GM18498 (cell line): ENCODE results near the gene FANCE.

ENCODE experiments used
- ATAC-seq: cut with Tn5 transposase; IDR thresholded peaks from one replicate; pipeline ENCODE4 v1.9.1; 2021; ENCODE audit warnings: mild to moderate bottlenecking, moderate library complexity; ENCODE audit not compliant: unreplicated experiment

Gene FANCE

DNA sequence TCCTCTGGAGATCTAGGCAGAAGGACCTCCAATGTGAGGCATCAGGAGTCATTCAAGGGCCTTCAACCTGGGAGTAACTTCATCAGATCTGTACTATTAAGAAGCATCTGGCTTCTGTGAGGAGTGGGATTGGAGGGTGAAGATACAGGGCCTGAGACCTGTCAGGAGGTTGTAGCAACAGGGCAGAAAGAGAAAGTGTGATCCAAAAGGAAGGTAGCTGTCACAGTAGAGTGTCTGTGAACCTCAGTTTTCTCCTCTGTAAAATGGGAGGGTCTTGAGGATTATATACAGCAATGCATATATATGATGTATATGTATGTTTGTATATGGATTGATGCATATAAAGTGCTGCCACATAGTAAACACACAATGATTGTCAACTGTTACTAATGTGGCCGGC lies 13.5 kb downstream of the FANCE start:
- no peak for ATAC-seq

DNA sequence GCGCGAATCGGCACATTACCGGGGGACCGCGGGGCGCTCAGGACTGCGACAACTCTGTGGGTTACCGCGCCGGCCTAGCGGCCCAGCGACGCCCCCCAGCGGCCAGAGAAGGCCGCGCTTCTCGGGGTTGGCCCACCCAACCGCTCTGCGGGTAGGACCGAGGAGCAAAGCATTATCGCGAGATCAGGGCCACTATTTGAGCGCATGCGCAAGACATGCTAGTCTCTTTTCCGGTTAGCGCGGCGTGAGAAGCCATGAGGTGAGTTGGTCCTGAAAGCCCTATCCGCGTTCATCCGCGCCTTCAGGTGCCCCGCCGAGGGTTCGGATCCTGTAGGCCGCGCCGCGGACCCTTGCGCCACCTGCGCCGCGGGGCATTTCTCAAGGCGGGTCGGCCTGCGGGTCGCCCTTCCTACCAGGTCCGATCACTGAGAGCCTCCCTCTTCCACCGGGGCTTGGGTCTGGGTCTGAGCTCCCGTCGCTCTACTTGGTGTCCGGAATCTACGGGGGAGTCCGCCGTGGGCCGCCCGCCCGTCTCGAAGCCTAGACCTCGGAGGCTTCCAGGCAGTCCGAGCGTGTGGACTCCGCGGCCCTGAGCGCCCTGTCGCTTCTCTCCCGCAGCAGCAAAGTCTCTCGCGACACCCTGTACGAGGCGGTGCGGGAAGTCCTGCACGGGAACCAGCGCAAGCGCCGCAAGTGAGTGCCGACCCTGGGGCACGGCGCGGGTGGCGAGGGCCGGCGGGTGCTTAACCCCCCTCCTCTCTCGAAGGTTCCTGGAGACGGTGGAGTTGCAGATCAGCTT lies 16.2 kb downstream of the FANCE start, which contains the start of gene RPL10A:
TSS of gene RPL10A (plus strand) at position 221 of the 799 bp plus-strand sequence. CDS start at position 255, 34 bp downstream.
- ATAC-seq, result peak; percentile 84

DNA sequence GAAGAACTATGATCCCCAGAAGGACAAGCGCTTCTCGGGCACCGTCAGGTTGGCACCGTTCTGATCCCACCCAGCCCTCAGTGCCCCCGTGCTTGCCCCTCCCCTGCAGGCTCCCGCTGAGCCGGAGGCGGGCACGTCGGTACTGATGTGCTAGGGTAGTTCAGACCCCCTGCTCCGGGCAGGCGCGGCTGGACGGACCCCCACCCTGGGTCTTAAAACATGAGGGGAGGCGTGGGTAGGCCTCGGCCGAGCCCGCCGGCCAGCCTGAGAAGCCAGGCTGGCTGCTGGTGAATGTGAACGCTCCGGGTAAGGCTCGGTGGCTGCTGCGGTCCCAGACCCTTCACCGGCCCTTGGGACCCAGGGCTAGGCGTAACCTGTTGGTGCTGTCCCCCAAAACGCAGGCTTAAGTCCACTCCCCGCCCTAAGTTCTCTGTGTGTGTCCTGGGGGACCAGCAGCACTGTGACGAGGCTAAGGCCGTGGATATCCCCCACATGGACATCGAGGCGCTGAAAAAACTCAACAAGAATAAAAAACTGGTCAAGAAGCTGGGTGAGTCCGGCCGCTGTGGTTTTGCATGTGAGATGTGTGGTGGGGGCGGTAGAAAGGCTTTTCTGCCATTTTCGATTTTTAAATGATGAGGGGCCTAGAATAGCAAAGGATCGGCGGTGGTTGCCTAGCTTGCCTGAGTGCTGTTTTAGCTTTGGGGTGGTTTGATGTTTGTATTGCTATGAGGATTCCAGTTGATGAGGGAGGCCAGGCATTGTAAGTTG lies 17.0 kb downstream of the FANCE start:
- ATAC-seq, result no peak

DNA sequence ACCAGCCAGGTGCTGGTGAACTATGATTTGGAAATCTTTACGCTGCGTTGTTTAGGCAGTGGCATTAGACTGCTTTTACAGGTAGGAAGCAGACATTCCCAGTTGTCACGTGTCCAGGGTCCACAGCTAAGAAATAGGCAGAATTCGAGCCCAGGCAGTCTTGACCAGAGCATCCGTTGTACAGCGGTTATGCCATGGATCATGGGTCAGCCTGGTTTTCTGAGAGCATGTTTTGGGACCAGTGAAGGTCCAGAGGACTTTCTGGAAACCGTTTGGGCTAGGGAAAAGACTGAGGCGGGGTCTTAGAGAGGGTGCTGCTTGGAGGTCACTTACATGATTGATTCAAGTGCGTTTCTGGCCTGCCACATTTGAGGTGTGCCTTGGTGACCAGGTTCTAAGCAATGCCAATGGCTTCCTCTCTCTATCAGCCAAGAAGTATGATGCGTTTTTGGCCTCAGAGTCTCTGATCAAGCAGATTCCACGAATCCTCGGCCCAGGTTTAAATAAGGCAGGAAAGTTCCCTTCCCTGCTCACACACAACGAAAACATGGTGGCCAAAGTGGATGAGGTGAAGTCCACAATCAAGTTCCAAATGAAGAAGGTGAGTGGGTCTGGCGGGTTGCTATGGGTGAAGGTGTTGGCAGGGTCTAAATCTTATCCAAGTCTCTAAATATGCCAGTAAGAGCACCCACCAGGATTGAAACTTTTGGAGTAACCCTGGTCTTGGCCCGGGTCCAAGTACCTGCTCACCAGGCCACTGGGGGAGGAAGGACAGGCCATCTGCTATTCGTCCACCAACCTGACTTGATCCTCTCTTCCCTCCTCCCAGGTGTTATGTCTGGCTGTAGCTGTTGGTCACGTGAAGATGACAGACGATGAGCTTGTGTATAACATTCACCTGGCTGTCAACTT lies 17.9 kb downstream of the FANCE start:
- no peak for ATAC-seq

DNA sequence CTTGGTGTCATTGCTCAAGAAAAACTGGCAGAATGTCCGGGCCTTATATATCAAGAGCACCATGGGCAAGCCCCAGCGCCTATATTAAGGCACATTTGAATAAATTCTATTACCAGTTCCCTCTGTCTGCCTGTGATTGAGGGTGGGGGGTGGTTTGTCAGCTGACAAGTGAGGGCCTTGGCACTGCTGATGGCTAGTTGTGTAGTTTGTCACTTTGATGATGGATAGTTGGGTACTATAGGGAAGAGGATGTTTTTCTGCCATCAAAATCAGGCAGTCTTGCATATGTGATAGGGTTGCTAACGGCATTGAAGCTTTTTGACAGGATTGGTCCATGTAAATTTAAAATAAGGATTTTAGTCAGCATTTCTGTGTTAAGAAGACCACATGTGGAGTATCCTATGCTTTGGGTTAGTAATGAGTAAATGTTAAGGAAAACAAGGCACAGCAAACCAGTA lies 18.6 kb downstream of the FANCE start:
- no peak for ATAC-seq

DNA sequence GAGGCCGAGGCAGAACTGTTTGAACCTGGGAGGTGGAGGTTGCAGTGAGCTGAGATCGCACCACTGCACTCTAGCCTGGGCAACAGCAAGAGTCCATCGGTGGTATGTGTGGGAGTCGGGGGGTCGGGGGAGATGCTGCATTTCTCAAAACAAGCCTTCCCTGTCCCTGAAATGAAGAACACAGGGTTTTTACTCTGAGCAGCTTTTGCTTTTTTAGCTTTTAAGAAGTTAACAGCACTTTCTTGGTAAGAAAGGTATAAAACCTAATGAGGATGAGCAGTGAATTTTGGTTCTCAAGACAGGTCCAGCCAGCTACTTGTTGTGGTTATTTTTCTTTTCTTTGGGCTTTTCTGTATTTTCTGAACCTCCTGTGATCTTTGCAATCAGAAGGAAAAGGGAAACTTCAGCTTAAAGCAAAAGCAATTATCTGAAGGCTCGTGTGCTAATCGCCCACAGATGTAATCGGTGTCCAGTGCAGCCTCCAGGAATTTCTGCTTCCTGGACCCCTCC lies 19.8 kb downstream of the FANCE start:
- no peak for ATAC-seq

DNA sequence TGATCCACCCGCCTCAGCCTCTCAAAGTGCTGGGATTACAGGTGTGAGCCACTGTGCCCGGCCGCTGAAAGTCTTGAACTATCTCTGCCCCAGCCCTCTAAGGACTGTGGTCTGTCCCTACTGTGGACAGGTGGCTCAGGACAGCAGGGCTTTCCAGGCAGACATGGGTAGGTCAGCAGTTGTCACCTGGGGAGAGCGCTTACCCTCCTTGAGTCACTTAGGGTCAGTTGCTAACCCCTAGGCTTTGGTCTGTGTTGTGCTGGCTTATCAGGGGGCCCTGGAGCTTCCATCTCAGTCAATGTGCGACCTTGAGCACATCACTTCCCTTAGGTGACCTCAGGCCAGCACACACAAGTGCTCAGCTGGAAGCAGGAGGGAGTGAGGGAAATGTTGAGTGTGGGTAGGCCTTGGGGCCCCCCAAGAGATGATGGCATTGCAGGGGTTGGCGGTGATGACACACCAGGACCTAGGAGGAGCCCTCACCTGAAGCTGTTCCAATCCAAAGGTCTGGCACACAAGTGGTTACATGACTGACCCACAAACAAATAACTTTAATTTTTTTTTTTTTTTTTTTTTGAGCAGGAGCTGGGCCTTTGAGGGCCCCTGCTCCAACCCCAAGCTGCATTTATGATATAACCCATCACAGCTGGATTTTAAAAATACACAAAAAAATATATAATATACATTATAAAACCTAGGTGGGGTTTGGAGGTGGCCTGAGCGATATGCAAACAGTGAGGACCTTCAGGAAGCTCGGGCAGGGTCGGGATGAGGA lies 21.1 kb downstream of the FANCE start:
- ATAC-seq, result no peak

DNA sequence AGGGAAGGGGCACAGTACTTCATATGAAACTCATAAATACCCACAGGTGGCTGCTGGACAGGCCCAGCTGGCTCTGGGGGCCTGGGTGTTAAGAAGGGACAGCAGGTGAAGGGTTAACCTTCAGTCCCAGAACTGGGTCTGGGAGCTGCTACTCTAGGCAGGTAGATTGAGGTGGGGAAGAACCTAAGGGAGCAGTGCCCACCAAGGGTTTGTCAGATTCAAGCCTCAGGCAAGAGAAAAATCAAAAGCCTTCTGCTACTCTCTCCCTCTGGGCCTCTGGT lies 21.7 kb downstream of the FANCE start:
- ATAC-seq, result no peak

DNA sequence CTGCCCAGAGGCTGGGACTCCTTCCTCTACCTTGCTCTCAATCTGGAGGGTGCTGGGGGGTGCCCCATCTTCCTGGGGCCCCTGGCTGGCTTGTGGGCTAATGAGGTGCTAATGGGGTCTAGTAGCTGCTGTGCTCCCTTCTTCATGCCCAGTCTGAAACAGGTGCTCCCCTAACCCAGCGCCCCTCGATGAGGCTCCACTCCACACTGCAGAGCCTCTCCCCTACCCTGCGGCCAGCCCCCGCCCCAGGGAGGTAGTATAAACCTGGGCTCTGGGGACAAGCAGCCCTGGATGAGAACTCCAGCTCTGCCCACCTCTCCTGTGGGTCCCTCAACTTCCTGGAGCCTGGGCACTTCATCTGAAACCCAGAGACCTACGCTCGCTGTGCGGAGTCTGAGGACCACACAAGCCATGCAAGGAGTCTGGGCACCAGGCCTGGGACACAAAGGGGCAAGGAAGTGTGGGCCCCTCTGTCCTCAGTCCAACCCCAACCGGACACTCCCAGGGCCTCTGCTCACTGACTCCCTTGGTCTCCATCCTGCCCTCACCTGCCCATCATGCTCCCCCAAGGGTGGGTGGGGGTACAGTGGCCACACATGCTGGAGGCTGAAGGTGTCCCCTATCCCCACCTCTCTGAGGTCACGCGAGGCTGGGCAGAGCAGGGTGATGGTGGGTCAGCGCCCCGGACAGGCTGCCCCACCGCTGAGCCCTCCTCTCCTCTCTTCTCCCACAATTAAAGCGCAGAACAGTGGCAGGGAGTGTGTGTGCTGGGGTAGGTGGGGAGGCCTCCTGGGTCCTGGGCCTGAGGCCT lies 22.2 kb downstream of the FANCE start:
- no peak for ATAC-seq

DNA sequence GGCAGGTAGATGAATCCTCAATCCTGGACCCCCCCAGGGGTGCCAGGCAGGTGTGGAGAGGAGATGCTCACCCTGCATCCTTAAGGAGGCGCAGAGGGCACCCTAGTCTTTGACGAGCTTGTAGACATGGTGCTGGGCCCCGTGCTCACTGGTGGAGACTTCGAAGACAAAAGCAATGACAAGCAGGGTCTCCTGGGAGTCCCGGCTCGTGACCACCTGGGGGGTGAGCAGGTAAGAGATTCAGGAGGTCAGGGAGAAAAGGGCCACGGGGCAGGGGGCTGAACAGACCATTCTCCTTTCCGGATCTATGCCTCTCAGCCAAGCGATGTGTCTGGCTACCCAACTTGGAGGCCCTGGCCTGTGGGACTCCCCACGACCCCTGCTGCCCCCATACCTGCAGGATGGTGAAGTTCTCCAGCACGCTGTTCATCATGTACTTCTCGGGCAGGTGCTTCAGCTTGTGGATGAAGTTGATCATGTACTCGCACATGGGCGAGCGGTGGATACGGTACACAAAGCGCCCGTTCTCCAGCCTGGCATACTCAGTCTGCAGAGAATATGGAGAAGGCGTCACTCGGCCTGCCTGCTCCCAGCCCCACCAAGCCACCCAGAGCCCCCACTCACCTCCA lies 22.9 kb downstream of the FANCE start:
- no peak for ATAC-seq

DNA sequence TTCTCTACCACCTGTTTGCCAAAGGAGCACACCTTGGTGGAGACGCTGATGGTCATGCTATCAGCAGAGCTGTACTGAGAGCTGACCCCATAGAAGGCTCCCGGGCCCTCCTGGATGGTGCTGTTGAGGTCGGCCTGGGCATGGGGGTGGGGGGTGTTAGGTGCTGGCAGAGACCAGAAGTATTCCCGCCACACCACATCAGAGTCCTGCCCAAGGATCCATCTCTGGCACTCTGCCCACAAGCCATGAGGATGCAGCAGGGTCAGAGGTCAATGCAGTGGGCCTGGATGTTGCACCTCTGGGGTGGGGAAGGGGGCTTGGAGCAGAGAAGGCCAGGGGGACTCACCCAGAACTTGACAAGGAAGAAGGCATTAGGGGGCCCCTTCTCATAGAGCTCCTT lies 23.4 kb downstream of the FANCE start:
- no peak for ATAC-seq

DNA sequence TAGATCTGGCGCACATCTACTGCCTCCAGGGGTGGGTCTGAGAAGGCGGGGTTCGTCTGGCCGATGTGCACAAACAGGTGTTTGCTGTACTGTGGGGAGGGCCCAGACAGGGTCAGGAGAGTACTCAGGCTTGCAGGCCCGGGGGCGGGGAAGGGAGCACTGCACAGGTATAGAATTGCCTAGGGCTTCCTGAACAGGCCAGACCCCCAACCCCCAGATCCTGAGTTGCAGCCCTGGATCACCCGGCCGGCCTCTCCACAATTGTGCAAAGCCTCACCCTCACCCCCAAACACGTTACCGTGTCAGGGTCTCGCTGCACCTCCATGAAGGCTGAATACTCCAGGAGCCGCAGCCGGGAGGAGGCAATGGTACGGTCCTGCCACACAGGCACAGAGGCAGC lies 23.9 kb downstream of the FANCE start:
- no peak for ATAC-seq

DNA sequence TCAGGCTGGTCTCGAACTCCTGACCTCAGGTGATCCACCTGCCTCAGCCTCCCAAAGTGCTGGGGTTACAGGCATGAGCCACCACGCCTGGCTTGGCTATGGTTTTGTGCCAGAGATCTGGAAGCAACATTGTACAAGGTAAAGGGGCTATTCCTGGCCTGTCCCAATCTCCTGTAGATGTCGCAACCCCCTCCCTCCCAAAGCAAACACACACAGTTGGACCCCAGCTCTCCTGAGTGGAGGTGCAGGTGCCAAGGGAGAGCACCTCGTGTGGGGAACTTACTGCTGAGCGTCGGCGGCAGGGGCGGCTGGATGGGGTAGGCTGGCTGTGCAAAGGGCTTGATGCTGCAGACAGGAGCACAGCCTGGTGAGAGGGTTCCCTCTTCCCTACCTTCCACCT lies 24.9 kb downstream of the FANCE start:
- ATAC-seq, result no peak

DNA sequence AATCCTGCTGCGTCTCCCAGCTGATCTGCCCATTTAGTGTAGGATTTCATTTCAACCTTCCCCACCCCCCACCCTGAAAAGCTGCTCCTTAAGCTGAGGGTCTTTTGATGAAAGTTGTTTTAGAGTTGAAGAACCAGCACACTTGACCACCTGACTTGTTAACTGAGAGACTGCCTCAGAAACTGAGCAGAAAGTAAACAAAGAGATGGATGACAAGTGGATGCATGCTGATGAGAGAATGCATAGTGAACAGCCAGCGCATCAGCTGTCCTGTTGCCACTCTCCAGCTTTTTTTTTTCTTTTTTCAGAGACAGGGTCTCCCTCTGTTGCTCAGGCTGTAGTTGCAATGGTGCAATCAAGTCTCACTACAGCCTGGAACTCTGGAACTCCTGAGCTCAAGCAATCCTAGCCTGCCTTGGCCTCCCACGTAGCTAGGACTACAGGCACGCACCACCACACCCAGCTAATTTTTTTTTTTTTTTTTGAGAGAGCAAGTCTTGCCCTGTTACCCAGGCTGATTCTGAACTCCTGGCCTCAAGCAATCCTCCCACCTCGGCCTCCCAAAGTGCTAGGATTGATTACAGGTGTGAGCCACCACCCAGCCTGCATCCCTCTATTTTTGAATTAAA lies 25.5 kb downstream of the FANCE start:
- ATAC-seq, result no peak

DNA sequence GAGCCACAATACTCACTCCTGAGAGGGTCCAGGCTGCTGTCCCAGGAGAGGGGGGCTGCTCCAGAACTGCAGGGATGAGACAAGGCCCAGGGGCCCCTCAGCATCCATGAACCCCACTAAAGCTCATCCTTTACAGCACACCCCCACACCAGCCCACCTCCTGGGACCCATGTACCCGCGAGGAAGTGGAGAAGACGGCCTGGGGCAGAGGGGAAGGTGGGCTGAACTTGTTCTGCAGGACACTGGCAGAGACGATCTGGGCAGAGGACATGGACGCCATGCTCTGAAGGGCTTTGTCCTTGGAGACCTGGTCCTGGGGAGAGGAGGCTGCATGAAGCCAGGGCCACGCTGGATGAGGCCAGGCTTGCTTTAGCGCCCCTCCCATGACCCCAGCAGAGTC lies 26.1 kb downstream of the FANCE start:
- ATAC-seq, result no peak

DNA sequence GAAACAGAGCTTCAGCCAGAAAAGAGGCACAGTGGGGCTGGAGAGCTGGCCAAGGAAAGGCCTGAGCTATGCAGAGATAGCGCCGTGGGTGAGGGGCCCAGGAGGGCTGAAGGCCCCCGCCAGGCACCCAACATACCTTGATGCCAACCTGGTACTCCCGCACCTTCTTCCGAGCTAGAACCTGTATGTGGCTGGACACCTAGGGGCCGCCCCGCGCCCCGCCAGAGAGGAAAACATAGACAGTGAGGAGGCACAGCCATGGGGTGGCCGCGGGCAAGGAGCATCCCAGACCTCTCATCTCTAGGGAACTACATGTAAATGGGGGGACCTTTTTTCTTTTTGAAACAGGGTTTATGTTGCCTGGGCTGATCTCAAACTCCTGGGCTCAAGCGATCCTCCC lies 28.0 kb downstream of the FANCE start:
- no peak for ATAC-seq

DNA sequence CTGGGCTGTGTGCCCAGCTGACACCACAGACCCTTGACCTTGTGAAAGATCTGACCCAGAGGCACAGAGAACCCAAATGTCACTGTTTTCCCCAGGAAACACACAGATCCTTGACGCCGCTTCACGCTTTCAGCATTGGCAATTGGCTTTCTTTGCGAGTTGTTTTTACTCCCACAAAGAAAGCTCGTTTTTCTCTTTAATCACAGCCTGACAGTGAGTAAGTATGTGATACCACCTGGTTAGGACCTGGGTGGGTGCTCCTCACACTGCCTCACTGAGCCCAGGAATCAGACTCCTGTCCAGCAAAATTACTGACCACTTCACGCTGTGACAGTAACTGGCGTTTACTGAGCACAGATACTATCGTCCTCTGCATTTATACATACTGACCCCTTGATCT lies 29.1 kb downstream of the FANCE start:
- no peak for ATAC-seq

DNA sequence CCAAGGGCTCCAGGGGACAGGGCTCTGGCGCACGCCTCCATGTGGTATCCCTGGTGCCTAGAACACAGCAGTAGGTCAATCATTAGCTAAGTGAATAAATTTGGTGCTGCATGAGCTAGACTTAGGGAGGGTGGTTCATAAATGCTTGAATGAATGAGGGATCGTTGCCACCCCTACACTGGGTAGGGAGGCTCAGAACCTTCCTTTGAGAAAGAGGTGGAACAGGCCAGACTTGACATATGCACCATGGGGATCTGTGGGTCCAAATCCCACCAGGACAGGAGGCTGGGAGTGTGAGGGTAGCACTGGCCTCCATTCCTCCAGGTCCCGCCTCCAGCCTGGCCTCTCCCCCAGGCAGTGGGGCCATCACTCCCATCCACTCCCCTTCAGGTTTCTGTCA lies 30.9 kb downstream of the FANCE start:
- ATAC-seq, result no peak

DNA sequence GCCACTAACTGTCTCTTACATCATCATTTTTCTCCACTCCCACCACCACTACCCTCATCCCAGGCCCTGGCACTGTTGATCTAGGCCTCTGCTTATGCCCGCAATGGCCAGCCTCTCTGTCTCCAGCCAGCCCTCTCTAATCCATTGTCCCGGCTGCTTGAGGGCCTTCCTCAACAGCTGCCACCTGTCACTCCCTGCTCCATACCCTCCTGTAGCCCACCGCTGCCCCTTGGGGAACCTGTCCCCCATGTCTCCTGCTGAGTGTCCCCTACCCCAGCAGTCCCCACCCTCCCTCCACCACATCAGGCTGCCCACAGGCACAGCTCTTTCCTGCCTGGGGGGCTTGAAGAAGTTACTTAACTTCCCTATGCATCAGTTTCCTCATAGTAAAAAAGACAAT lies 31.4 kb downstream of the FANCE start:
- no peak for ATAC-seq
